AG04450 (cell line): Measurements from ENCODE around the gene GPR137. TPM values are rescaled to one million over a fixed set of nuclear protein-coding genes. Genes with fewer than 3 reads are reported as not detected.

Source experiments
- CTCF ChIA-PET: fragments of 300-600, 350-600 bp; formaldehyde crosslinking; extraction: SDS; loops from one replicate; lab custom pipeline; 2022; ENCODE audit warnings: antibody characterized with exemption, inconsistent platforms; lab: Charles Lee
- POLR2A ChIA-PET: fragments of 350-600 bp; formaldehyde crosslinking; extraction: SDS; loops from one replicate; lab custom pipeline; 2021; ENCODE audit warnings: antibody characterized with exemption, inconsistent platforms; lab: Yijun Ruan, JAX
- DNase-seq: peaks from one replicate; pipeline ENCODE4 v3.0.0-alpha.2; 2011; ENCODE audit warnings: low read depth, low spot score
- H3K27ac ChIP-seq: one replicate; pipeline ENCODE4 v1.5.1; 2012; ENCODE audit warnings: low read depth, low read length, control low read depth
- H3K27me3 ChIP-seq: one replicate; pipeline ENCODE4 v1.6.0; 2012; ENCODE audit warnings: low read length; ENCODE audit not compliant: control insufficient read depth, insufficient read depth
- H3K4me3 ChIP-seq: 2 replicates; pipeline ENCODE4 v1.5.1; 2011; ENCODE audit warnings: mild to moderate bottlenecking, low read depth, low read length, control low read depth
- H3K9me3 ChIP-seq: 2 replicates; pipeline ENCODE4 v1.5.1; 2012; ENCODE audit warnings: low read length; ENCODE audit not compliant: control insufficient read depth, insufficient read depth
- polyA plus RNA-seq: library from polyadenylated mRNA; depleted of rRNA; stranded (reverse); fragments of >200 nt; gene quantifications from 2 replicates; pipeline ENCODE4 v1.2.3, GENCODE V29; 2011
- TF ChIP-seq, protein P1 (sequence below): IDR thresholded peaks from 2 replicates; pipeline ENCODE4 v1.5.1; 2011; ENCODE audit warnings: low read depth, low read length, control low read depth, inconsistent platforms

The GPR137 gene
- polyA plus RNA-seq, 1 experiment, result 12.4 TPM

DNA sequence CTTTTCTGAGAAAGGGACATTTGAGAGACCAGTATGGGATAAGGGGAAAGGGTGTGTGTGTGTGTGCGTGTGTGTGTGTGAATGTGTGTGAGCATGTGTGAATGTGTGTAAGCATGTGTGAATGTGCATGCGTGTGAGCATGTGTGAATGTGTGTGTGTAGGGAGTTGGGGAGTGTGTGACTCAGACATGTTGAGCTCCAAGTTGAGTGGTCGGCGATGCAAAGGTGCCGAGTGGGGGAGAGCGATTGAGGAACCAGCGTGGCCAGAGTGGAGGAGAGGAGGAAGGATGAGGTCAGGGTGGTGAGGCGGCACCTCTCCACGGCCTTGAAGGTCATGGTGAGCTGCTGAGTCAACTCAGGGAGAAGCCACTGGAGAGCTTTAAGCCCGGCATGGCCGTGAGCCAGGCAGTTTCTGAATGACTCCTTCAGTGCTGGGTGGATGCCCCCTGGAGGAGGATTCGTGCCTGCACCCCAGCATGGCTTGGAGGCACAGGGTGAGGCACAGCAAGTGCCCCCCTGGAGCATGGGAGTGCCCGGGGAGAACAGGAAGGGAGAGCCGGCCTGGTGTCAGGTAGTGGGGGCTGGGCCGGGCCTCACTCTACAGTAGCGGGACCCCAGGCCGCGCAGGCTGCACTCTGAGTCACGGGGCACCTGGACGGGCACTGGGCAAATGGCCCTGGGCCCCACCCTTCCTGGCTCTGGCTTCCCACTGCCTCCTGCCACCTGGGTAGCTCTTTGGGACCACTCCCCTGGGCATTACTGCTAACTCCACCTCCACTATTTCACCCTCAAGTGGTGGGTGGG, 46.1 kb downstream of the GPR137 start:
- peak; percentile 38 for DNase-seq
- ChIA-PET POLR2A (interaction anchor here (1.0 to 2.4 kb wide), 2 partner anchors 11 to 14 kb away, joined by 9 to 12 read pairs; partner anchors contain the start of genes PRDX5 and TRMT112), CTCF (interaction anchor here (0.7 to 3.8 kb wide), 10 partner anchors 10 to 127 kb away, joined by 3 to 23 read pairs (median 6); partner anchors contain the start of genes PLCB3, PRDX5 and TRMT112)
- Histone ChIP-seq H3K9me3 (no peaks in the 10 kb centered on the region), H3K27ac (no peak overlapping the region), H3K27me3 (peaks cover 3% of the 10 kb centered on the region), H3K4me3 (no peak overlapping the region)
- TF ChIP-seq, protein P1, sequence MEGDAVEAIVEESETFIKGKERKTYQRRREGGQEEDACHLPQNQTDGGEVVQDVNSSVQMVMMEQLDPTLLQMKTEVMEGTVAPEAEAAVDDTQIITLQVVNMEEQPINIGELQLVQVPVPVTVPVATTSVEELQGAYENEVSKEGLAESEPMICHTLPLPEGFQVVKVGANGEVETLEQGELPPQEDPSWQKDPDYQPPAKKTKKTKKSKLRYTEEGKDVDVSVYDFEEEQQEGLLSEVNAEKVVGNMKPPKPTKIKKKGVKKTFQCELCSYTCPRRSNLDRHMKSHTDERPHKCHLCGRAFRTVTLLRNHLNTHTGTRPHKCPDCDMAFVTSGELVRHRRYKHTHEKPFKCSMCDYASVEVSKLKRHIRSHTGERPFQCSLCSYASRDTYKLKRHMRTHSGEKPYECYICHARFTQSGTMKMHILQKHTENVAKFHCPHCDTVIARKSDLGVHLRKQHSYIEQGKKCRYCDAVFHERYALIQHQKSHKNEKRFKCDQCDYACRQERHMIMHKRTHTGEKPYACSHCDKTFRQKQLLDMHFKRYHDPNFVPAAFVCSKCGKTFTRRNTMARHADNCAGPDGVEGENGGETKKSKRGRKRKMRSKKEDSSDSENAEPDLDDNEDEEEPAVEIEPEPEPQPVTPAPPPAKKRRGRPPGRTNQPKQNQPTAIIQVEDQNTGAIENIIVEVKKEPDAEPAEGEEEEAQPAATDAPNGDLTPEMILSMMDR, result peak; percentile 63

DNA sequence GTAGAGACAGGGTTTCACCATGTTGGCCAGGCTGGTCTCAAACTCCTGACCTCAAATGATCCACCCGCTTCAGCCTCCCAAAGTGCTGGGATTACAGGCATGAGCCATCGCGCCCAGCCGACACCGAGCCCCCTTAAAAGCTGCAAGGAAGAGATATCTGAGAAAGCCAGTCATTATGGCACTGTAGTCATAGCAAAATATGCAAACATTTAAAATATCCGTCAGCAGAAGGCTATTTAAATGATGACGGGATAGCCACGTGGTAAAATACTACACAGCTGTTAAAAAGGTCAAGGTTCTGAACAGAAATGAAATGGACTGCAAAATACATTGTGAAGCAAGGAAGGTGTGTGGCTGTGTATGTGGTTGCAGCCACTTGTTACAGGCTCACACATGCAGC, 47.9 kb downstream of the GPR137 start:
- POLR2A ChIA-PET, result no interaction called here
- H3K4me3 ChIP-seq, result no peak overlapping the region
- H3K27me3 ChIP-seq, result peaks cover 3% of the 10 kb centered on the region
- no peak overlapping the region for H3K27ac ChIP-seq
- no peaks in the 10 kb centered on the region for H3K9me3 ChIP-seq
- TF ChIP-seq, protein P1, result no peak
- DNase-seq, result no peak
- CTCF ChIA-PET, result interaction anchor here (1.5 to 3.8 kb wide), 3 partner anchors 8 to 21 kb away, joined by 3 to 21 read pairs (median 19); no protein-coding TSS in a partner anchor

DNA sequence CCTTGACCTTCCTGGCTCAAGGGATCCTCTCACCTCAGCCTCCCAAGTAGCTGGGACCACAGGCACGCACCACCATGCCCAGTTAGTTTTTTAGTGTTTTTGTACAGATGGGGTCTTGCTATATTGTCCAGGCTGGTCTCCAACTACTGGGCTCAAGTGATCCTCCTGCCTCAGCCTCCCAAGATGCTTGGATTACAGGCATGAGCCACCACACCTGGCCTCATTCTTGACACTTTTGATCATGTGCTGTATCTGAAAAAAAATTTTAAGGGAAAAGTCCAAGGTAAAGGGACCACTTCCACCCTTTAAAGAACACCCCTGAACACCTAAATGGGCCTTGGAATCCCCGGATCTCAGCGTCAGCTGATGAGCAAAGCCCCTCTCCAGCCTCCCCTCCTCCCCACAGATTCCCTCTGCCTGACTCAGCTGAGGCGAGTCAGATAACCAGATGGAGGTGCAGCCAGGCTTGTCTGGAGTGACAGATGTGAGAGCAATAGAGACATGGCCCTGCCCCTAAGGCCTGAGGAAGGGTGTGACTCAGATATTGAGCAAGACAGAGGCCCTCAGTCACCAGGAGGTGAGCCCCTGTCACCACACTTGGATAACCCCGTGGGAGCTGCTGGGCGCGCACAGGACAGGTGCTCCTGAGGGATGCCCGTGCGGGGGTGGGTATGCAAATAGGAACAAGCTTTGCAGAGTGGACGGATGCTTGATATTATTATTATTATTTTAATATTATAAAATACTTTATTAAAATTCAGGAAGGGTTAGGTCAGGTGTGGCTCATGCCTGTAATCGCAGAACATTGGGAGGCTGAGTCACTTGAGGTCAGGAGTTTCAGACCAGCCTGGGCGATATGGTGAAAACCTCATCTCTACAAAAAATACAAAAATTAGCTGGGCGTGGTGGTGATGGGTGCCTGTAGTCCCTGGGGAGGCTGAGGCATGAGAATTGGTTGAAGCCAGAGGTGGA, 49.4 kb downstream of the GPR137 start:
- peak; percentile 75 for DNase-seq
- H3K4me3 ChIP-seq, result no peak overlapping the region
- ChIA-PET POLR2A (interaction anchor here (1.5 kb wide), 1 partner anchor 18 kb away, joined by 6 read pairs; the partner anchor contains the start of genes PRDX5 and TRMT112), CTCF (interaction anchor here (1.2 kb wide), 1 partner anchor 20 kb away, joined by 3 read pairs; no protein-coding TSS in a partner anchor)
- TF ChIP-seq, protein P1, result no peak
- H3K27ac ChIP-seq, result peak overlapping the region; percentile 47
- no peaks in the 10 kb centered on the region for H3K27me3 ChIP-seq
- no peaks in the 10 kb centered on the region; the same call in 1 of the 2 replicates for H3K9me3 ChIP-seq

DNA sequence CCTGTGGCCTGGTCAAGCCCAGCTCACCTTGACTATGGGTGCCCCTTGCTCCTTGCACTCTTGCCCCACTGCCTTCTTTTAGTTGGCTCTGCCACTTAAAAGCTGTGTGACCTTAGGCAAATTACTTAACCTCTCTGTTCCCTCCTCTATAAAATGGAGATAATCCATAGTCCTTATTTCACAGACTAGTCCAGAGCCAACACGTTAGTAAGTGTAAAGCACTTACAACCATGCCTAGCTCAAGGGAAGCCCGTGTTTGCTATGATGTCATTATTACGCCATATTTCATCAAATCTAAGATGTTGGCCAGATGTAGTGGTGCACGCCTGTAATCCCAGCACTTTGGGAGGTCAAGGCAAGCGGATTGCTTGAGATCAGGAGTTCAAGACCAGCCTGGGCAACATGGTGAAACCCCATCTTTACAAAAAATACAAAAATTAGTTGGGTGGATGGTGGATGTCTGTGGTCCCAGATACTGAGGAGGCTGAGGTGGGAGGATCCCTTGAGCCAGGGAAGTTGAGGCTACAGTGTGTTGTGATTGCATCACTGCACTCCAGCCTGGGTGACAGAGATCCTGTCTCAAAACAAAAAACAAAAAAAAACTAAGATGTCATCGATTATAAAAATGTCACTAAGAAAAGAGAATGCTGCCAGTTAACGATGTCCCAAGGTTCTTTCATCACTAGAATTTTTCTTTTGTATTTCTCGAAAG, 52.0 kb downstream of the GPR137 start:
- ChIA-PET CTCF (interaction anchor here (1.0 to 2.0 kb wide), 4 partner anchors 11 to 111 kb away, joined by 3 to 10 read pairs (median 4); partner anchors contain the start of gene TRMT112), POLR2A (interaction anchor here (1.3 kb wide), 1 partner anchor 20 kb away, joined by 3 read pairs; the partner anchor contains the start of genes PRDX5 and TRMT112)
- H3K4me3 ChIP-seq, result no peak overlapping the region
- TF ChIP-seq, protein P1, result no peak
- H3K27me3 ChIP-seq, result no peaks in the 10 kb centered on the region
- H3K9me3 ChIP-seq, result peaks cover 4% of the 10 kb centered on the region; the same call in 1 of the 2 replicates
- H3K27ac ChIP-seq, result no peak overlapping the region
- DNase-seq, result no peak
